Hippocampal formation (tissue), 2 donors: Measurements from ENCODE around the gene FRRS1L.

Source experiments
- DNase-seq, 2 donors: peaks; one replicate each; lab custom pipeline; 2025; lab: John Stamatoyannopoulos, UW

Gene FRRS1L

GRCh38 chr9:109166771-109167601 is at the start of gene FRRS1L:
TSS of gene FRRS1L (minus strand) at chr9:109167249. CDS start at chr9:109167138, 111 bp downstream.
- peak; percentile 7 to 30 for DNase-seq

DNA sequence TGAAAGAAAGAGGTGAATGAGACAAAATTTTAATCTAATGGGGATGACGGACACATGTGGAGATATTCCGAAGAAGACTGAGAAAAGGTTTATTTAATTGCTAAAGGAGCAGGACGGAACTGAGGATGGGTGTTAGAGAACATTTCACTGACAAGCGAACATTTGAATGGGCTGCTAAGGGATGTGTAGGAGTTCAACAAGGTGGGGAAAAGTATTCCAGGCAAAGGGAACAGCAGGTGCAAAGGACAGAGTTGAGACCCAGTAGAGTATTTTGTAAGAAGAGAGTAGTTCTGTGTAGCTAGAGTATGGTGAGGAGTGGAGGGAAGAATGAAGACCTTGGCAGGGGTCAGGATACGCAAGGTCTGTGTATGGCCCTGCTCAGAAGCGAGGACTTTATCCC is 47.4 kb upstream of the FRRS1L start:
- DNase-seq: no peak

- DNase-seq: no peak
These were observed 46.5 kb upstream of the FRRS1L start for GRCh38 chr9:109213285-109214121.

DNA sequence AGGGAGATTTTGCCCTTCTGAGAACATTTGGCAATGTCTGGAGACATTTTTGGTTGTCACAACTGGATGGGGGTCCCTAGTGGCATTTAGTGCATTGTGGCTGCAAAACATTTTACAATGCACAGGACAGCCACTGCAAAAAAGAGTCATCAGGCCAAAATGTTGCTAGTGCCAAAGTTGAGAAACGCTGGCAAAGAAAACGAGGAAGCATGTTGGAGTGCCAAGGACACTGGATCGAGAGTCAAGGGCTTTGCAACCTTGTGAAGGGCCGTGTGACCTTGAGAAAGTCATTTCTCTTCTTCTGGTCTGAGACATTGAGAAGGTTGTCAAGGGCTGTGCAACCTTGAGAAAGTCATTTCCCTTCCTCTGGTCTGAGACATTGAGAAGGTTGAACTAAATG is 45.7 kb upstream of the FRRS1L start:
- DNase-seq: no peak

GRCh38 chr9:109206670-109207069 is 39.6 kb upstream of the FRRS1L start:
- DNase-seq: no peak

GRCh38 chr9:109205526-109205925 is 38.5 kb upstream of the FRRS1L start:
- no peak for DNase-seq

GRCh38 chr9:109203761-109204360 is 36.8 kb upstream of the FRRS1L start:
- DNase-seq: no peak

GRCh38 chr9:109199676-109200075 is 32.6 kb upstream of the FRRS1L start:
- DNase-seq: no peak

DNA sequence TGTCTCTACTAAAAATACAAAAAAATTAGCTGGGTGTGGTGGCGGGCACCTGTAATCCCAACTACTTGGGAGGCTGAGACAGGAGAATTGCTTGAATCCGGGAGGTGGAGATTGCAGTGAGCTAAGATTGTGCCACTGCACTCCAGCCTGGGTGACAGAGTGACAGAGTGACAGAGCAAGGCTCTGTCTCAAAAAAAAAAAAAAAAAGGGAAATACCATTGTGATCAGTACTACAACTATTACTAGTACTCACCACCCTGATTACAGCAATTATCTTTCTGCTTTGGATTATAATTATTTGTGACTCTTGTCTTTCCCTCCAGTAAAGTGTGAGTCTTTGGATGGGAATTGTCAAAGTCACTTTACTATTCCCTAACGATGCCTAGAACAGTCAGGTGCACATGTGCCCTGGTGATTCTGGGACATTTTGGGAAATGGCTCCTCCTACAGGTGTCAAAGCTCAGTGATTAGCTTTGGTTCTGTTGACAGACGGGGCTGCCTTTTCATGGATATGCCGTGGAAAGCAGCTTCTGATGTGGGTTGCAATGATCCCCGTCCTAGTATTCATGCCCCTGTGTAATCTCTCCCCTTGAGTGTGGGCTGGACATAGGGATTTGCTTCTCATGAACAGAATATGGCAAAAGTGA is 31.8 kb upstream of the FRRS1L start:
- no peak for DNase-seq

DNA sequence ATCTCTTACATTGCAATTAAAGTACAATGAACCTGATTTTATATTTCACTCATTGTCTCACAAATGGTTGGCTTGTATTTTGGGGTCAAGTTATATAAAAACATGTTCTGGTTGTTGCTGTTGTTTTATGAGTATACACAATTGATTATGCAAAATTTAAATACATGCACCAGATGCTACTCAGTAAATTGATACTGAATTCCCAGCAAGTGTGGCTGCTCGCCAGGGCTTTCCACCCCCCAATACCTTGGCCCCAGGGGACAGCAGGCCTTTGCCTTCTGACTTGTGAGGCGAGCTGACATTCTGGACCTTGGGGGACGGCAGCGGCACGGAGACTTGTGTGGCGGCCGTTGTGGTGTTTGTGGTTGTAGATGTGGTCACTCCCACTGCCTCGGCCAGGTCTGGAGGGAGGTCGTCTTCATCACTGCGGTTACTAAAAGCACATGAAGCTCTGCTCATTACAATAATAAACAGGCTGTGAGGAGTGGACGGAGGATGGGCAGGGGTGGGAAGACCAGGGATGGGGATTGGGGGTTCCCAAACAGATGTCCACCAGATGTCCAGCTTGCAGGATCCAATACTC is 27.0 kb upstream of the FRRS1L start:
- DNase-seq: no peak

DNA sequence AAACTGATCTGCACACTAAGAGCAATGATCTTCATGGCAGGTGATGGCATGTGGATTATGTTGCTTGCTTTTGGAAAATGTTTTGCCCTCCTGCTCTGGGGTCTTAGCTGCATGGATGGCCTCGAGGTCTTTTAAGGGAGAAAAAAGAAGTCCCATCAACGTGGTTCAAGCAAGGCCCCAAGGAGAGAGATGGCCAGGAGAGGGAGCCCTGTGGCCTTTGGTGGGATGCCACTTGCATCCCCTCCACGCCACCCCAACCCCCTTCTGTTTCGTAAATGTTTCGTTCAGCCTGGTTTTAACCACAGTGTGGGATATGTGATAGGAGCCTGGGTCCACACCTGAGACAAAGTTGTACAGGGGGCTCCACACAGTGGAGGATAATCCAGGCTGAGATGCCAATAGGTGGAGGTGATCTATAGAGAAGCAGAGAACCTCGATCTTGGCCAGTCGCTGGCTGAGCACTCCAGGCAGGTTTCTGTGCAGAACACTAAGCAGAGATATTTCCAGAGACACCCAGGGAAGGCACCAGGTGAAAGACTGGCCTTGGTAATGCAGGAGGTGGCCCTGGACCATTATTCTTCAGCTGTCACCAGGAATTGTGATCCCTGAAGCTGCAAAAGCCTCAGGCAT is 25.8 kb upstream of the FRRS1L start:
- DNase-seq: no peak

- DNase-seq: no peak
These were observed 24.7 kb upstream of the FRRS1L start for GRCh38 chr9:109191746-109192145.

- no peak for DNase-seq
These were observed 23.1 kb upstream of the FRRS1L start for GRCh38 chr9:109190151-109190550.

DNA sequence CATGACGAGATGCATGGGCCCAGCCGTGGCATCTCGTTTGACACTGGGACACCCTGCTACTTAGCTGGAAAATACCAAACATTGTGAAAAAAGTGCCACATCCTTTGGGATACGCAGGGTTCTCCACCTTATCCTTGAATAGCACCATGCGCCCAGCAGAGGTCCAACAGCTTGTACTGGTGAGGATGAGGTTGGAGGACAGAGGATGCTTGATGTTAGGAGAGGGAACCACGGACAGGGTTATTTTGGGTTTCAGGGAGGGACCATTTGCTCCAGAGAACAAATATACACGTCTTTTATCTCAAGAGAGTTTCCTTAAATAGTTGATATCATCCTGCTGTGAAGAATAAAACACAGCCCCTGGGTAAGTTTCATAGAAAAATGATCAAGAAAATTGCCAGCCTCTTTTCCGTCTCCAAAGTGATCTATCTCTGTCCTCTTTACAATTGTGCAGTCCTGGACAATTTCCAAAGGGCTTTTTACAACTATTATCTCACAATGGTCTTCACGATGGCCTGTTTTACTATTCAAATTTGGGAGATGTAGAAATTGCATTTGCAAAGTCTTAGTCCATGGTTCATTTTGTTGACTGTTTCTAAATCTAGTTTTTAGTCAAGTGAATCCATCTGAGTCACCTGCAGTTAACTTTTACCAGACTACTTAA is 19.9 kb upstream of the FRRS1L start:
- no peak for DNase-seq

DNA sequence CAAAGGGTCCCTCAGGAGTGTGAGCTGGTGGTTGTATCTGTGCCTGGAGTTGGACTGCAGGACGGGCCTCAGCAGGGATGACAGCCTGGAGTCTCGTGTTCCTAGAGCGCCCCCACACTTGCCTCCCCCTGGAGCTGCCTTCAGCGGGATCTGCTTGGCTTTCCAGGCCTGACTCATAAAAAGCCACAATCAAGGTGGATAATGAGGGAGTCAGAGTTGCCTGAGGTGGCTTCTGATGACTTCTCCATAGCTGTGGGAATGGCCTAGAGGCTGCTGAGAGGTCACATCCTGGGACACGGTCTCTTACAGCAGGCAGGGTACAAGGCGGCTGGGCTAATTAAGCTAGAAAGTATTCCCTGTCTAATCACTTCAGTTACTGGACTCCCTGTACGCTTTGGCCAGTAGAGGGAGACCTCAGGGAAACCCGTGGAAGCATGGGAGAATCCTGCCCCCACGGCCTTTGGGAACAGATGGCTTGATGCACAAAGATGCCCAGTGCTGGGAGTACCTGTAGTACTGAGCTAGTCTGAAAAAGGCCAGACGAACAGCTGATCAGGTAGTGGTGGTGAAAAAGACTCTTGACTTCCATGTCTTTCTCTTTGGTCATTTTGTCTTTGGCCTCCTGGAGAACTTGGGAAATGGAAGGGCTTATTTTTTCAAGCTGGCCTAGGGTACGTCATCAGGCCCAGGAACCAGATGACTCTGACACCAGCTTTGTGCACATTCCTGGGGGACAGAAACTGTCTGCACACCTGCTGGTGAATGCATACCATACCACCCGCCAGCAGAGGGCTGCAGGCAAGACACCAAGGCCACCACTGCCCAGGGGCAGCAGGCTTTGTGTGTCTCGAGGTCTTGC is 16.1 kb upstream of the FRRS1L start:
- no peak for DNase-seq

DNA sequence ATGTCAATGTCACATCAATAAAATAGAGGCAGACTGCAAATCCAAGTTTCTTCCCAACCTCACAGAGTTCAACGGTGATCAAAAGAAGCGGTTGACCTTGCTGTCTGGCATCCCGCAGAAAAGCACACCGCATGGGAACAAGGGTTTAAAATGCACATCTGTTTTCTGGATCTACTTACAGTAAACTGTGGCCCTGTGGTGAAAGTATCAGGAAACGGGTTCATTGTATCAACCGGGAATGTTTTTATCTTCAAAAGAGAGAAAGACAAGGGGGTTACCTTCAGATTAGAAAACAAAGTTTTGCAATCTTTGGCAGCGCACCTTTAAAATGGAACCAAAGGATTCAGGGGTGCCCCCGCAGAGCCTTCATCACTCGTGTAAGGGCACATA is 15.5 kb upstream of the FRRS1L start:
- DNase-seq: no peak

GRCh38 chr9:109181284-109181683 is 14.2 kb upstream of the FRRS1L start:
- DNase-seq: no peak

GRCh38 chr9:109179801-109180523 is 12.9 kb upstream of the FRRS1L start:
- peak; percentile 5 to 37 for DNase-seq

- DNase-seq: no peak
These were observed 9.9 kb upstream of the FRRS1L start for GRCh38 chr9:109176963-109177362.
